GM19455 (cell line): Measurements from ENCODE around the gene GRK3.
"Not testable (repeated sequence)": the region's sequence is repeated elsewhere in the genome, so short reads cannot be mapped to it uniquely, and the experiment has no call there.

ENCODE experiments used
- ATAC-seq: cut with Tn5 transposase; IDR thresholded peaks from one replicate; pipeline ENCODE4 v1.9.1; 2021; ENCODE audit not compliant: unreplicated experiment

GRK3 gene

GRCh38 chr22:25694196-25694907, 129.9 kb downstream of the GRK3 start:
- ATAC-seq, result no peak

- no peak for ATAC-seq
Measured at GRCh38 chr22:25695146-25695545, 130.7 kb downstream of the GRK3 start.

DNA sequence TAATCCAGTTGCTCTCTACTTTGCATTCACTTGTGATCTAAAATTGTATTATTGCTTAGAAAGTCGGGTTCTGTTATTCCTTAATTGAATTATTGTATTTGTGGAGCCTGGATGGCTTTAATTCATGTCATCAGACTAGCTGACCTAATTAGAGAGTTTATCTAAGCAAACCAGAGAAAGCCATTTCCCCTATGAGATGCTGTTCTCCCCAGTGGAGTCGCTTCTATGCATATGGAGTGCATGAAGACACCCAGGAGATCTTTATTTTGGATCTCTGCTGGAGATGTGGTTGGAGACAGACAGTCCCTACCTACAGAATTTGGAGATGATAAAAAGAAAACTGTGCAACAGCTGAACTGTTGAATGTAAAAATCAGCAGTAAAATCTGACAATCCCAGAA, 132.3 kb downstream of the GRK3 start:
- ATAC-seq, result no peak

DNA sequence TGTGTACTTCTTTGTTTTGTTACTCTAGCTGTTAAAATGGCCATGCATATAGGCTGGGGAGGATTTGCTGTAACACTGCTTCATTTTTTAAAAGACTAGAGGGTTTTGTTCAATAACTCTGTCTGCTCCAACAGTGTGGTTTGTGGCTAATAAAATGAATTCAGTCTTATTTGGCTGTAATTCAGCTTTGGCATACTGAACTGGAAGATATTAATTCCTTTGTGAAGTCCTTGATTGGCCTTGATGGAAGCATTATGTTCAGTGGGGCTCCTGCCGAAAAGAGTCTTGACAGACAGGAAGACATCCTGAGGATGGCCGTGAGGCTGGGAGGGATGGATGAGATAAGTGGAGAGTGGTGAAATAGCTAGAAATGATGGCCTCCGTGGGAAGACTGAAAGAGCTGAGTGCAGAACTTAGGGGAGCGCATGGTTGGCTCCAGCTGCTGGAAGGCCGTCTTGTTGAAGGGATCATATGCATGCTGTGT, 132.7 kb downstream of the GRK3 start:
- no peak for ATAC-seq

GRCh38 chr22:25697978-25698377, 133.5 kb downstream of the GRK3 start:
- no peak for ATAC-seq

- ATAC-seq, result no peak
Measured at GRCh38 chr22:25698461-25698860, 134.0 kb downstream of the GRK3 start.

GRCh38 chr22:25698978-25699377, 134.5 kb downstream of the GRK3 start:
- ATAC-seq, result no peak

GRCh38 chr22:25701056-25701780, 136.7 kb downstream of the GRK3 start:
- no peak for ATAC-seq

GRCh38 chr22:25702040-25702439, 137.6 kb downstream of the GRK3 start:
- ATAC-seq, result no peak

DNA sequence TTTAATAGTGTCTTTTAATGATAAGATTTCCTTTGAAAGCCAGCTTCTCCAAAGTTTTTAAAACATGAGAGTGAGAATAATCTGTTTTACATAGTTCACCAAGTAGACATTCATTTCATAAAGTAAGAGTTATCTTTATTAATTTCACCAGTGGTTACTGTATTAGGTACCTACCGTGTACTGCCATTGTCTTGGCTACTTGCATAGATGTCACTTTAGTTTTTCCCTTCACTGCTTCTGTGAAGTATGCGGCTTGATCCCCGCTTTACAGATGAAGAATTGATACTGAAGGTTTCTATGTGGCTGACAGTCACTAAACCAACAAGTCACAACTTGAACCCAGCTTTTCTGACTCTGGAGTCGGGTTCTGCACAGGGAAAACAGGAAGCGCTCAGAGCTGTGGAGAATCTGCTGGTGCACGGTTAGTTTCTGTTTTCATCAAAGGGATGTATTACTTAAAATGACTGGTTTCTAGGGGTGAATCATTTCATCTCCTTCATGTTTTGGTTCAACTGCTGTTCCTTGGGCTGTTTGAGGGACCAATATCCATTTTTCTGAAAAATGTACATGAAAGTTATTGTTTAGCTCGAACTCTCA, 138.2 kb downstream of the GRK3 start:
- no peak for ATAC-seq

DNA sequence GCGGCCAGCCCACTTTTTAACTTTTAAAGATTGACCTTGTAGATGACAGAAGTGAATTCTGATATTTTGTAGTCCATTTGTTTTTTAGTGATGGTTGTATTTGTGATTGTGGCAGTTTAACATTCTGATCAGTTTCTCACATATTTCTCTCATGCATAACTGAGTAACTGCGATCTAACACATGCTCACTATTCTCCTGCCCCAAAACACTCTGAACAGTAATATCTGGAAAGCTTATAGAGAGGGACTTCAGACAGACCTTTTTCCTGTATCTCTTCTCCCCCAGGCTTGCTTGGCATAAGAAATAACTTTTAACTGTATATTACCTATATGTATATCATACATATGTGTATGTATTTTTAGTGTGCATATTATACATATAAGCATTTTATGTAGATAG, 140.2 kb downstream of the GRK3 start:
- no peak for ATAC-seq

DNA sequence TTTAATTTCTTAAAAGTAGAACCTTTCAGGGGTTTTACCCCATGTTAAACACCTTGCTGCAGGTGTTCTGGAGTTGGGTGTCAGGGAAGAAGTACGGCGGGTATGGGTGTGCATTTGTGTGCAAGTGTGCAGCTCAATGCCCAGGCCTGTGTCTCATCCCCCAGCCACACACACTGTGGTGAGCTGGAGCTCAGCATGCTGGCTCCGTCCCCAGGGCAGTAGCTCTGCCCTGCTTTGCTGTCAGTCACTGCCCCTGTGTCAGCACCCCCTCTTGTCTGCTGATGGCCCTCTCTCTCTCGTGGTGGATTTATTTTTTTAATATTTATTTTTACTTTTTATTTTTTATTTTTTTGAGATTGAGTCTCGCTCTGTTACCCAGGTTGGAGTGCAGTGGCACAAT, 141.7 kb downstream of the GRK3 start:
- ATAC-seq, result no peak

- ATAC-seq, result not testable (repeated sequence)
Measured at GRCh38 chr22:25708430-25708829, 144.0 kb downstream of the GRK3 start.

DNA sequence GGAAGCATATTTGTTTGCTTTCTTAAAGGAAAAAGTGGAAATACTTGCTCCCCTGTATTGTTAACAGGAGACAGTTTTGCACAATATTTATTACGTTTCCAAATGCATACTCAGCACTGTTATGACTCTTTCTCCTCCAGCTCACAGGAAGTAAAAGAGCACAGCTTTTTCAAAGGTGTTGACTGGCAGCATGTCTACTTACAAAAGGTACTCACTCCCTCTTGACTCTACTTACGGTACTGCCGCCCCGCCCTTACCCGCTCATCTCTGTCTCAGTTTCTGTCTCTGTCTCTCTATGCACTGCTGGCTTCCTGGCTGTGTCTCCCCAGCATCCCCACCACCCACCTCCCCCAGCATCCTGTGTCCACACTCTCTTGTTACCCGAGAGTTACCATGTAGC, 145.3 kb downstream of the GRK3 start:
- no peak for ATAC-seq

DNA sequence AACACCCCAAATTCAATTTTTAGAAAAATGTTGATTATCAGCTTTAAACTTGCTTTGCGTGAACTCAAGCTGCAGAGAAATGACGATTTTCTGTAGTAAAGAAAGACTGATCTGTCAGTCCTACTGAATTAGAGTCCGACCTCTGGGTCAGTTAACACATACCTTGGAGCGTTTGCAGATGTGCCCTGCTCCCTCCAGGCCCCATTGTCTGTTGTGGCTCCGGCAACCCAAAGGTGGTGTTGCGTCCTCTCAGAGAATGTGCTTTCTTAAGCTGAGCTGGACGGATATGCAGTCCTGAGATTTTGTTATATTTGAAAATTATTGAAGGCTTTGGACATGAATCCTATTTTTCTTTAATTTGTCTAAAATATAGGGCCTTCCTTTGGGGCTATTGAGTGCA, 146.0 kb downstream of the GRK3 start:
- ATAC-seq, result no peak

GRCh38 chr22:25711491-25711890, 147.0 kb downstream of the GRK3 start:
- ATAC-seq, result no peak

GRCh38 chr22:25712661-25713400, 148.4 kb downstream of the GRK3 start:
- no peak for ATAC-seq

GRCh38 chr22:25714070-25714469, 149.6 kb downstream of the GRK3 start:
- ATAC-seq, result no peak

- no peak for ATAC-seq
Measured at GRCh38 chr22:25714739-25715138, 150.3 kb downstream of the GRK3 start.

- ATAC-seq, result no peak
Measured at GRCh38 chr22:25716637-25717036, 152.2 kb downstream of the GRK3 start.

DNA sequence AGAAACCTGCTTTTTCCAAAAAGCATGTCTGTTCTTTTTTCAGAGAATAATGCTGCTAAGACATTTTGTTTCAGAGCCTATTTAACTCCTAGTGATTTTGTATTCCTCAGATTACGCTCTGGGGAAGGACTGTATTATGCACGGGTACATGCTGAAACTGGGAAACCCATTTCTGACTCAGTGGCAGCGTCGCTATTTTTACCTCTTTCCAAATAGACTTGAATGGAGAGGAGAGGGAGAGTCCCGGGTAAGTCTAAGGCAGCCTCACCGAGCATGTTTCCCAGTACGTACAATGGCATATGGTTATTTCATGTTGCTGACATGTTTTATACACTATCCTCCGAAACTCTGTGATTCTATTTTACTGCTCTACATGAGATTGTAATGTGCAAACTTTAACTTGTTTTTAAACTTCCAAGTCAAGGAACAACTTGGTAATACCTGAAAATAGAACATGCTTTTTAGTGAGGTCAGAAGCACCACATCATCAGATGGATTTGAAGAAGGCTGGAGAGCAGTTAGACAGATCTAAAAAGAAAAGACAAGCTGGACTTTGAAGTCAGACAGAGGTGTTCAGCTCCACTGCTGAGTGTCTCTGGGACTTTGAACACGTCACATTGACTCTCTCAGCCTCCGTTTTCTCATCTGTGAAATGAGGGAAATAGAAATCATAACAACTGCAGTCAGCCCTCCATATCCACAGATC, 153.8 kb downstream of the GRK3 start:
- no peak for ATAC-seq
